Gastroesophageal sphincter (tissue), 4 donors: ENCODE data around the gene CD82. TPM values are rescaled to one million over a fixed set of nuclear protein-coding genes. Genes with fewer than 3 reads are reported as not detected.

Source experiments
- ATAC-seq: fragments of 150-250 bp; one replicate; pipeline ENCODE4 v1.9.1; 2016; ENCODE audit warnings: mild to moderate bottlenecking, moderate library complexity
- H3K27ac ChIP-seq, 4 donors: fragments of 200-600 bp; sonication (generic) in 3 of 4; 1 replicate in 3 of 4; 2 replicates in 1 of 4; pipeline ENCODE4 v1.5.1; 2016 to 2019
- H3K27me3 ChIP-seq: fragments of 200-600 bp; sonication (generic); one replicate; pipeline ENCODE4 v1.5.1; 2019
- H3K36me3 ChIP-seq, 2 donors: fragments of 200-600 bp; sonication (generic); one replicate each; pipeline ENCODE4 v1.5.1; 2019; ENCODE audit warnings: control low read depth in 1 of 2
- H3K4me1 ChIP-seq, 3 donors: fragments of 200-600 bp; sonication (generic); 1 replicate in 2 of 3; 2 replicates in 1 of 3; pipeline ENCODE4 v1.5.1; 2016 to 2019; ENCODE audit warnings: control low read depth in 2 of 3
- H3K4me3 ChIP-seq, 2 donors: fragments of 200-600 bp; sonication (generic); one replicate each; pipeline ENCODE4 v1.5.1; 2019; ENCODE audit warnings: mild to moderate bottlenecking in 1 of 2, moderate library complexity in 1 of 2
- H3K9me3 ChIP-seq, 3 donors: fragments of 200-600 bp; sonication (generic); one replicate each; pipeline ENCODE4 v1.5.1; 2017 to 2019; ENCODE audit warnings: control low read depth in 2 of 3
- EP300 ChIP-seq: sonication (generic); formaldehyde crosslinking; IDR thresholded peaks from one replicate; pipeline ENCODE4 v1.6.1; 2017; ENCODE audit warnings: antibody characterized with exemption, mild to moderate bottlenecking
- POLR2A ChIP-seq, 2 donors: fragments of 450-650 bp; IDR thresholded peaks; one replicate each; pipeline ENCODE4 v1.6.1; 2017; ENCODE audit warnings: antibody characterized with exemption in 2 of 2, mild to moderate bottlenecking in 2 of 2, moderate library complexity in 1 of 2
- POLR2AphosphoS5 ChIP-seq: sonication (generic); formaldehyde crosslinking; IDR thresholded peaks from one replicate; pipeline ENCODE4 v1.6.1; 2017; ENCODE audit warnings: antibody characterized with exemption
- WGBS, 2 donors: methylation state at CpG; one replicate each; pipeline ENCODE4 v1.1.5; 2018; ENCODE audit warnings: low coverage in 1 of 2; 5-methylcytosine and 5-hydroxymethylcytosine counted together
- total RNA-seq, 4 donors: library from RNA; depleted of rRNA; stranded (reverse); fragments of >200 nt; gene quantifications; one replicate each; pipeline ENCODE4 v1.1.0, GENCODE V29; 2016
- TF ChIP-seq, protein P1 (sequence below), 4 experiments: fragments of 200-600 bp in 2 of 4; fragments of 450-650 bp in 2 of 4; sonication (generic) in 1 of 4; IDR thresholded peaks; one replicate each; pipeline ENCODE4 v1.5.1; 2017 to 2019; ENCODE audit warnings: antibody characterized with exemption in 4 of 4, mild to moderate bottlenecking in 2 of 4, moderate library complexity in 2 of 4

Gene CD82
- total RNA-seq, 4 donors from 2014 or later, result 12.7 to 24.0 (median 19.1) TPM

DNA sequence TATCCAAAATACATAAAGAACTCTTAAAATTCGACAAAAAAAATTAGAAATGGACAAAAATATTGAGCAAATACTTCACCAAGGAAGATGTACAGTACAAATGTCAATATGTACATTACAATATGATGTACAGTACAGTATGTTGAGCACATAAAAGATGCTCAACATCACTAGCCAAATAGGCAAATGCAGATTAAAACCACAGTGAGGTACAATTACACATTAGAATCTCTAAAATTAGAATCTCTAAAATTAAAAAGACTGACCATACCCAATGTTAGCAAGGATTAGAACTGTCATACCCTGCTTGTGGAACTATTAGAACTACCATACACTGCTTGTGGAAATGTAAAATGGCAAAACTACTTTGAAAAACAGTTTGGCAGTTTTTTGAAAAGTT is 82.6 kb downstream of the CD82 start:
- Histone ChIP-seq H3K27ac (no peak overlapping the region), H3K9me3 (peaks cover 0 to 14% (median 0%) of the 10 kb centered on the region in 3 donors), H3K36me3 (no peaks in the 10 kb centered on the region), H3K27me3 (no peaks in the 10 kb centered on the region), H3K4me1 (no peaks in the 10 kb centered on the region), H3K4me3 (no peak overlapping the region)
- 78 to 91% methylated on average over 1 of the region's 1 CpG for WGBS, 2 donors
- ATAC-seq, result no peak
- no peak for TF ChIP-seq POLR2AphosphoS5
- TF ChIP-seq EP300, result no peak
- TF ChIP-seq, protein P1, sequence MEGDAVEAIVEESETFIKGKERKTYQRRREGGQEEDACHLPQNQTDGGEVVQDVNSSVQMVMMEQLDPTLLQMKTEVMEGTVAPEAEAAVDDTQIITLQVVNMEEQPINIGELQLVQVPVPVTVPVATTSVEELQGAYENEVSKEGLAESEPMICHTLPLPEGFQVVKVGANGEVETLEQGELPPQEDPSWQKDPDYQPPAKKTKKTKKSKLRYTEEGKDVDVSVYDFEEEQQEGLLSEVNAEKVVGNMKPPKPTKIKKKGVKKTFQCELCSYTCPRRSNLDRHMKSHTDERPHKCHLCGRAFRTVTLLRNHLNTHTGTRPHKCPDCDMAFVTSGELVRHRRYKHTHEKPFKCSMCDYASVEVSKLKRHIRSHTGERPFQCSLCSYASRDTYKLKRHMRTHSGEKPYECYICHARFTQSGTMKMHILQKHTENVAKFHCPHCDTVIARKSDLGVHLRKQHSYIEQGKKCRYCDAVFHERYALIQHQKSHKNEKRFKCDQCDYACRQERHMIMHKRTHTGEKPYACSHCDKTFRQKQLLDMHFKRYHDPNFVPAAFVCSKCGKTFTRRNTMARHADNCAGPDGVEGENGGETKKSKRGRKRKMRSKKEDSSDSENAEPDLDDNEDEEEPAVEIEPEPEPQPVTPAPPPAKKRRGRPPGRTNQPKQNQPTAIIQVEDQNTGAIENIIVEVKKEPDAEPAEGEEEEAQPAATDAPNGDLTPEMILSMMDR (IDR thresholded peaks at IDR 0.05), result no peak
- no peak for TF ChIP-seq POLR2A (IDR thresholded peaks at IDR 0.05)

DNA sequence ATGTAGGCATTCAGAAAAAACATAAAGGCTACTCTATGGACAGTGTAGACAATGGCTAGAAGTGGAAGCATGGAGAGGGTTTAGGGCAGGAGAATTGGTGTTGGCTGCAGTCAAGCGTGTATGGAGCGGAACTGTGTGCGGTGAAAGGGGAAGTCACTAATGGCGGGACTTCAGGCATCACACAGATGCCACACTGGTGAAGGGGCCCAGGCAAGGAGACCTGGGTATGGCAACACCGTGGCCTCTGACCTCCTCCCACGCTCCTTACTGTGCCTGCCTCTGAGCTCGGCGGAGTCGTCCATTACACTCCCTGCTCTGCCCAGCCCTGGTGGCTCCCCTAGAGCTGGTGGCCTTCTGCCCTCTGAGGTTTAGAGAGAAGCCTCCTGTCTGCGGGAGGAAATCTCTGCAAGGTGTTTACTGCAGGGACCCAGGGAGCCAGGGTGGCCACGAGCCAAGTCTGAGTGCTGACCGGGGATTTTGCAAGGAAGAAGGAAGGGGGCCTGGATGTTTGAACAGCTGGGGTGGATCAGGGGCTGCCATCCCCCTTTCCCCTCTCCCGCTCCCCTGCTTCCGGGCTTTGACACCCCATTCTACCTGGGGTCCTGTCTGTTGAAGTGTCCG is 86.2 kb downstream of the CD82 start:
- TF ChIP-seq, protein P1 (IDR thresholded peaks at IDR 0.05), result no peak
- TF ChIP-seq POLR2AphosphoS5 (no peak), EP300 (no peak), POLR2A (IDR thresholded peaks at IDR 0.05) (no peak)
- no peak for ATAC-seq
- WGBS, 2 donors, result 64 to 70% methylated on average over 9 to 10 of the region's 15 CpGs
- Histone ChIP-seq H3K4me3 (no peak overlapping the region), H3K4me1 (no peaks in the 10 kb centered on the region), H3K36me3 (no peaks in the 10 kb centered on the region), H3K27ac (no peak overlapping the region), H3K9me3 (no peaks in the 10 kb centered on the region), H3K27me3 (no peaks in the 10 kb centered on the region)

DNA sequence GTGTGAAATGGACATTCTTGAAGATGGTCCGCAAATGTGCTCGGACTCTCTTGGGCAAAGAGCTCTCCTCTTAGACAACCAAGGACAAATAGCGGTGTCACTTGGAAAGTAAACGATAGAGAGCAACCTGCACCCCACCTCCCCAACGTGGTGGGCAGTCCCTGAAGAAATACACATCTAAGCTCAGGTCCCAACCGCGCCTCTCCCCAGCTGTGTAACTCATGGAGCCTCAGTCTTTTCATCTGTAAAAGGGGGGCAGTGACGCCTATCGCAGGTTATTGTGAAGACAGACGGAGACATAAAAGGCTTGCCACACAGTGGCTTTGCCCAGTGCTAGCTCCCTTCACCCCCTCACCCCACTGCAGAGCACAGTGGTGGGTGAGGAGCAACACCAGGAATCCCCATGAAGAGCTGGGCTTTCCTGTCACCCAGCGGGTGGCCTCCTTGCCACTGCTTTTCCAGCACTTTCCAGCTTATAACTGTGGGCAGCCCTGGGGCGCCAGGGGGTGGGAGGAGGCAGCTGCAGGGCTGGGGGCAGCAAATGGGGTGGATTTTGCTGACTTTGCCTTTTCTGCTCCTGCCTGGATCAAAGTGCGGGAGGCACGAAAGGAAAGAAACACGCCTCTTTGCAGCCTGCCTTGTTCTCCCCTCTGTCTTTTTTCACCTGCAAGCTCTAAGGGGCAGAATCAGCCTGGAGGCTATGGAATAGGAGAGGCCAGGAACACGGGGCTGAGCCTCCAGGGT is 87.6 kb downstream of the CD82 start:
- no peaks in the 10 kb centered on the region for H3K27me3 ChIP-seq
- H3K27ac ChIP-seq, result no peak overlapping the region
- no peaks in the 10 kb centered on the region for H3K4me1 ChIP-seq
- no peak for ATAC-seq
- no peaks in the 10 kb centered on the region for H3K36me3 ChIP-seq
- H3K9me3 ChIP-seq, result no peaks in the 10 kb centered on the region
- no peak for TF ChIP-seq EP300
- TF ChIP-seq, protein P1 (IDR thresholded peaks at IDR 0.05), result no peak
- no peak for TF ChIP-seq POLR2AphosphoS5
- TF ChIP-seq POLR2A (IDR thresholded peaks at IDR 0.05), result no peak
- no peak overlapping the region for H3K4me3 ChIP-seq
- WGBS, 2 donors, result 63 to 100% methylated on average over 1 to 5 of the region's 16 CpGs

DNA sequence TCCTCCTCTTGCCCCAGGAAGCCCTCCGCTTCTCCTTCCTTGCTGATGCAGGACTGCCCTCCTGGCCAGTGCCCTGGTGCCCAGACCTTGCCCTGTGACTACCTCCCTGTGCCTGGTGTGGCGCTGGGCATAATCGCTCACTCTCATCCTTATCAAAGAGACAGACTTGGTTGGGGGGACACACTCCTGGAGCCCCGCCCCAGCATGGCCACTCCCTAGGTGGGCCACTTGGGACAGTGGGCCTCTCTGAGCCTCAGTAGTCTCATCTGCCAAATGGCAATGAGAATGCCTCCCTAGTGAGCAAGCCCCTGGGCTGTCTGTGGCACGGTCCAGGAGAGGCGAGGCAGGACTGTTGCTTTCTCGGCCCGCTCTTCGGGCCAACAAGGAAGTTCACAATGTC is 88.6 kb downstream of the CD82 start:
- TF ChIP-seq EP300 (no peak), POLR2A (IDR thresholded peaks at IDR 0.05) (no peak), POLR2AphosphoS5 (no peak)
- TF ChIP-seq, protein P1 (IDR thresholded peaks at IDR 0.05), result no peak
- ATAC-seq, result no peak
- H3K4me3 ChIP-seq, result no peak overlapping the region
- no peaks in the 10 kb centered on the region for H3K27me3 ChIP-seq
- no CpG with 5 or more reads among the region's 9 CpGs for WGBS, 2 donors
- H3K9me3 ChIP-seq, result no peaks in the 10 kb centered on the region
- H3K27ac ChIP-seq, result no peak overlapping the region
- H3K36me3 ChIP-seq, result no peaks in the 10 kb centered on the region
- H3K4me1 ChIP-seq, result peaks cover 0 to 3% (median 0%) of the 10 kb centered on the region in 3 donors

DNA sequence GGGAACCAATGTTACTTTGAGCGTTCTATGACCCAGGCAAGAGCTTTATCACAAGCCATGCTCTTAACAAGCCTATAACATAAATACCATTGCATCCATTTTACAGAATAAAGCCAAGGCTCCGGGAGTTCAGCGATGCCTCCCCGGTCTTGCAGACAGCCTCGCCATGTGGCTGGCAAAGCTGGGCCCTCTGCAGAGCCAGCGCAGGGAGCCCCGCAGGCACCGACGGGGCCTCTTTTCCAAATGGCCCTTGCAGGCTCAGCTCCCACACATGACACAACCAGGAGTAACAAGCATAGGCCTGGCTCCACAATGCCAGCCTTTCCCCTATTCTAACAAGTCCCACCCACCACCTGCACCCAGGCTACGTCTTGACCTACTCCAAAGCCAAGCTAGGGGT is 89.1 kb downstream of the CD82 start:
- no peaks in the 10 kb centered on the region for H3K9me3 ChIP-seq
- H3K27me3 ChIP-seq, result no peaks in the 10 kb centered on the region
- 100% methylated on average over 1 of the region's 10 CpGs; no CpG with 5 or more reads in 1 of the 2 donors for WGBS, 2 donors
- H3K36me3 ChIP-seq, result no peaks in the 10 kb centered on the region
- no peak for ATAC-seq
- H3K4me3 ChIP-seq, result no peak overlapping the region
- TF ChIP-seq, protein P1 (IDR thresholded peaks at IDR 0.05), result no peak
- TF ChIP-seq EP300, result no peak
- TF ChIP-seq POLR2AphosphoS5, result no peak
- TF ChIP-seq POLR2A (IDR thresholded peaks at IDR 0.05), result no peak
- peaks cover 0 to 8% (median 0%) of the 10 kb centered on the region in 3 donors for H3K4me1 ChIP-seq
- H3K27ac ChIP-seq, result no peak overlapping the region
